ENCODE results near the gene EZH1.

- TF ChIP-seq POLR2AphosphoS5 (IDR thresholded peaks at IDR 0.05; ENCODE audit: low read depth, low read length) (no peak), TAF1 (IDR thresholded peaks at IDR 0.05; ENCODE audit: borderline replicate concordance, low read depth, low read length) (no peak)
Observed at GRCh38 chr17:42674755-42675347, 70.0 kb downstream of the EZH1 start.

Measured in GM12892 (cell line).